SKM-1 treated with dmso at 0.1 percent for 144 hours (cell line): ENCODE measurements around the gene TMEM59L.
A peak's percentile ranks its signal among the peaks of the same experiment; 100 is the strongest.
"Not testable (repeated sequence)": the region's sequence is repeated elsewhere in the genome, so short reads cannot be mapped to it uniquely, and the experiment has no call there.

Source experiments
- DNase-seq: peaks from one replicate; lab custom pipeline; 2025; ENCODE audit not compliant: unreplicated experiment; lab: John Stamatoyannopoulos, UW

TMEM59L gene

GRCh38 chr19:18593367-18594095 is 19.1 kb upstream of the TMEM59L start:
- DNase-seq, result no peak

- peak; percentile 49 for DNase-seq
These were observed 18.4 kb upstream of the TMEM59L start for GRCh38 chr19:18594096-18594823.

DNA sequence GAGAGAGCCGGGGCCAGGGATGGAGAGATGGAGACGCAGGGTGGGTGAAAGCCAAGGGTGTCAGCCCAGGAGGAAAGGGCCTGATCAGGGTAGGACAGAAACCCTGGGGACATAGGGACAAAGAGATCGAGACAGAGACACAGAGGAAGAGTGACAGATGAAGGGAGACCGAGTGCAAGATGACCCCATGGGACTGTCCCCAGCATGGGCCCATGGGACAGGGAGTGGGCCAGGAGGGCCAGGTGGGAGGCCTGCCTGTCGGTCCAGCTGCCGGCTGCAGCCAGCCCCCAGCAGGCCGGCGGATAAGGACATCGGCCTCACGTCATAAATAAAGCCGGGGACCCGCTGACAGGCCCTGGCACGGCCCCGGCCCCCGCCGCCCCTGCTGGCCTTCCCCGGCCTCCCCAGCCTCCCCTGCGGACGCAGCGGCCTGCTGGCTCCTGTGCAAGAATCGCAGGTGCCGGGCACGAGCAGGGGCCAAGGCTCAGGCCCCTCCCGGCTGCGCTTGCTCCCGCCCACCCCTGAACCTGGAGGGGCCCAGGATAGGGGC is 17.8 kb upstream of the TMEM59L start:
- no peak for DNase-seq

DNA sequence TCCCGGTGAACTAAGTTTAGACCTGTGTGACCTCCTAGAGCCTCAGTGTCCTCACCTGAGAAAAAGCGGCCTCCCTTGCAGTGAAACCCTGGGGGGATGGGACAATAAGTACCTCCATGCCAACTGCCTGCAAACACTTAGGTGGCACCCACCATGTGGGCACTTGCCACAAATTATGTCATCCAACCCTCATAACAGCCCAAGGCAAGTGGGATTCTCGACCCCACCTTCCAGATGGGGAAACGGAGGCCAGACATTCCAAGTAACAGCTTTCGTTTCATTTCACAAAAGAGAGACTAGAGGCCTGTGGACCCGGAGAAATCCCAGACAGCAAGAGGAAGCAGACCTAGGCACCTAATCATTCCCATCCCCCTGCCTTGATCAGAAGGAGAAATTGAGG is 17.2 kb upstream of the TMEM59L start:
- DNase-seq, result no peak

DNA sequence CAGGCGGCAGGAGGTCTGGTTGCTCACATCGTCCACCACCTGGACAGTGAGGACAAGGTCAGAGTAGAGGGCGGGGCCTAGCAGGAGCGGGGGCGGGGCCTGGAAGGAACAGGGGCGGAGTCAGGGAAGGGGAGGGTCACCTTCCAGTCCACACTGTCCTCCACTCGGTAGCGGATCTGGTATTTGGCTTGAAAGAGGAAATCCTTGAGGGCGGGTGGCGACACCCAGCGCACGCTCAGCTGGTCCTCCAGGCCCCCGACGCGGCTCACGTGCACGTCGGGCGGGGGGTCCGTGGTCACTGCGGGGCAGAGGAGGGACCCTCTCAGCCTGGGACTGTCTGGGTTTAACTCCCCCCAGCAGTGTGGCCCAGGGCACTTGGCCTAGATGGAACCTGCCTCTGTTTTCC is 15.9 kb upstream of the TMEM59L start:
- no peak for DNase-seq

- DNase-seq, result no peak
These were observed 14.6 kb upstream of the TMEM59L start for GRCh38 chr19:18597809-18598660.

DNA sequence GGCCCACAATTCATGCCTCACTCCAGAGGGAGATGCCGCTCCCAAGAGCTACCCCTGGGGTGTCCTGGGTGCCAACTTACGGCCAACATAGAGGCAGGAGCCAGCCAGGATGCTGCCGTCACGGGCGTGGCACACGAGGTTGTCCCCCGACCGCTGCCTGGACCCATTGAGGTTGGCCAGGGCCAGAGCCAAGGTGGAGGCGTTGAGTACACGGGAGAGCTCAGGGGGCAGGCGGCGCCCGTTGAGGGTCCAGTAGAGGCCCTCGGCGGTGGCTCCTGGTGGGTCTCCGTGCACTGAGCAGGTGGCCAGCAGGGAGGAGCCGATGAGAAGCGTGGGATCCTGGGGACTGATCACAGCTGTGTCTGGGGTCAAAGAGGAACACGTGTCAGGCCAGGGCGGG is 13.2 kb upstream of the TMEM59L start:
- no peak for DNase-seq

GRCh38 chr19:18600692-18601397 is 11.8 kb upstream of the TMEM59L start:
- DNase-seq, result not testable (repeated sequence)

DNA sequence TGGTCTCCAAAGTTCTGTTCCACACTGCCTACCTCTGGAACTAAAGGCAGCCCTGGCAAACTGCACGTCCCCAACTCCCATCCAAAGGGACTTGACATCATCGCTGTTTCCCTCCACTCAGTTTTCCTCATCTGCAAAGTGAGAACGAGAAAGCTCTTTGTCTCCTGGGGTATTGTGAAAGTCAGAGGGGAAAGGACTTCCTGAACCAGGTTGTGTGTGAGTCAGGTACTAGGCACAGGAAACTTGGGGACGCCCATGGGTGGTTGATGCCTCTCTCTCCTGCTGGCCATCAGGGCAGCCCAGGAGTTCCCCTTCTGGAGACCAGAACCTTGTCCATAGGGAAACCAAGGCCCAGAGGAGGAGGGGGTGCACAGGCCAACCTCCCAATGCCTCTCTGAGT is 10.8 kb upstream of the TMEM59L start:
- no peak for DNase-seq

GRCh38 chr19:18603255-18603957 is 9.3 kb upstream of the TMEM59L start:
- no peak for DNase-seq

GRCh38 chr19:18603958-18604819 is 8.5 kb upstream of the TMEM59L start:
- DNase-seq, result no peak

DNA sequence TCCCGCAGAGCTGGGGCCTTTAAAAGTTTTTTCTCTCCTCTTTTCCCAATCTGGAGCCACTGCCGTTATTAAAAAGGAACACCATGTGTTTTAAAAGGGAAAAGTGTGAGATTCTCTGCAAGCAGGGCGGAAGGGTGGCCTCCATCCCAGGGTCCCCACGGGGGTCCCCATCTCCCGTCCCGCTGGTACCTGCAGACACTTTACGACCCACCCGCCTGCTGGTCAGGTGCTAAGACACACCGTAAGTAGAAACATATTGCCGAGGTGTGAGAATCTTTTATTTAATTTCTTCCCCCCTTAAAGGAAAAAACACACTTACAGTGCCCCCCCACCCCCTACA is 7.9 kb upstream of the TMEM59L start:
- no peak for DNase-seq

DNA sequence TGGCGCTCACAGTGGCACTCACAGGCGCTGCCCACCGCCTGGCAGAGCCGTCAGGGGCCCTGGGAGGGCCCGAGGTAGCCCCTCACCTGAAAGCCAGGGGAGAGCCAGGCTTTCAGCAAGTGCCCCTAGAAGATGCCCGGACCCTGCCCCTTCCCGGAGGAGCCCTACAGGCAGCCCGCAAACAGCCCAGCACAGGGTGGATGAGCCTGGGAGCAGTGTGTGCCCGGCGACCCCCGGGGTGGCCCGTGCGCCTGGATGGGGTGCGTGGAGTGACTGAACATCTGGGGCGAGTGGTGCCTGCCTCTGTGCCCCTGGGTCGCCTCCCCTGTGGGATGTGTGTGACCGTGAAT is 7.5 kb upstream of the TMEM59L start:
- no peak for DNase-seq

- DNase-seq, result no peak
These were observed 7.0 kb upstream of the TMEM59L start for GRCh38 chr19:18605546-18606280.

GRCh38 chr19:18606281-18607225 is 6.1 kb upstream of the TMEM59L start, which contains the start of gene CRLF1:
TSS of gene CRLF1 (minus strand) at chr19:18606799. CDS start at chr19:18606656, 143 bp downstream.
- DNase-seq, result no peak

GRCh38 chr19:18607226-18608101 is 5.2 kb upstream of the TMEM59L start:
- no peak for DNase-seq
